ENCODE results near the gene SLC23A2.

The SLC23A2 gene

GRCh38 chr20:4810426-4811019 is 190.8 kb downstream of the SLC23A2 start:
- DNase-seq: no peak

GRCh38 chr20:4809707-4810106 is 191.6 kb downstream of the SLC23A2 start:
- no peak for DNase-seq

GRCh38 chr20:4808872-4809271 is 192.4 kb downstream of the SLC23A2 start:
- no peak for DNase-seq

DNA sequence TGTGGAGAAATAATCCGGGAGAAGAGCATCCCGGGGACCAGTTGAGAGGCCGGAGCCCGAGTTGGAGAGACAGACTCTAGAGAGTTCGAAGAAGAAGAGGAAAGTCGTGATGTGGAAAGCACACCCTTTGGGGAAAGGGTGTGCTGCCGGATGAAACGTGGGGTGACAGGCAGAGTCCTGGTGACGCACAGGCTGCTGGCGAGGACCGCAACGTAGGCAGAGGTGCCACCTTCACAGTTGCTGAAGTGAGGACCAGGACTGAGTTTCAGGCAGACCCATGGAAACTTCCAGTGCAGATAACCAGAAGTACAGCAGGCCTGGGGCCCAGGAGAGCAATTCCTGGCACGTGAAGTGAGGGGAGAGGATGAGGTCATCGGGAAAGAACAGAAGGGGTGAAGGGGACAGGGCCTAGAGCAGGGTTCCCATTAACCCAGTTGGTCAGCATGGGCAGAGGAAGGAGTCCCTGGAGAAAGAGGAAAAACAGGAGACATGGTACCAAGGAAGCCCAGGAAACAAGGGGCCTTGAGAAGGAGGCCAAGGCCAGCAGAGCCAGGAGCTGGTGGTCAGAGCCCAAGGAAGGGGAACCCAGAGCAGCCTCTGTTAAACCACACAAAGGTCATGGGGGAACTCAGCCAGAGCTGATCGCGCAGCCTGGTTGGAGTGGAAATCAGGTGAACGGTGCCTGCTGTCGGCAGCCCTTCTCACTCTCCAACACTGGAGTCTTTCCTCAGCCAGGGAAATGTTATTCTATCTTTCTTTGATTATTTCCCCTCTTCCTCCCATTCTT is 195.5 kb downstream of the SLC23A2 start:
- DNase-seq: no peak

DNA sequence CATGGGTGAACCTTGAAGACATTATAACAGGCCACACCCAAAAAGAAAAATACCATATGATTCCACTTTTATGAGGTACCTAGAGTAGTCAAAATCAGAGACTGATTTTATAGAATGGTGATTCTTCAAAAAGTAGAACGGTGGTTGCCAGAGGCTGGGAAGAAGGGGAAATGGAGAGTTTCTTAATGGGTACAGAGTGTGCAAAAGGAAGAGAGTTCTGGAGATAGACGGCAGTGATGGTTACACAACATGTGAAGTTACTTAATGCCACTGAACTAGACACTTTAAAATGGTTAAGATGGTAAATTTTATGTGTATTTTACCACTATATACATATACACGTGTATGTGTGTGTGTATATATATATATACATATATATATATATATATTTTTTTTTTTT is 198.8 kb downstream of the SLC23A2 start:
- no peak for DNase-seq
